ENCODE results near the gene LAG3.

Gene LAG3

DNA sequence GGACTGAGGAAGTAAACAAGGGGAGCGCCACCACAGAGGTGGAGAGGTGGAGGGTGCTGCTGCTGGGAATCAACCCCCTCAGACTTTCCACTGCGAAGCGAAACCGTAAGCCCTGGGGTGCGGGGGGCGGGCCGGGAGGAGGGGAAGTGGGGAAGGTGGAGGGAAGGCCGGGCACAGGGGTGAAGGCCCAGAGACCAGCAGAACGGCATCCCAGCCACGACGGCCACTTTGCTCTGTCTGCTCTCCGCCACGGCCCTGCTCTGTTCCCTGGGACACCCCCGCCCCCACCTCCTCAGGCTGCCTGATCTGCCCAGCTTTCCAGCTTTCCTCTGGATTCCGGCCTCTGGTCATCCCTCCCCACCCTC is at the start of gene LAG3:
TSS of gene LAG3 (plus strand) at position 190 of the 365 bp plus-strand sequence. CDS start 333 bp downstream, outside the sequence.
- DNase-seq, result no peak
- in situ Hi-C loops (cut with HindIII; ENCODE audit: low pct_ligation_motif_present, low sequenced_read_pairs), result no loop called here
- H3K27me3 ChIP-seq (replicated peaks), result no peaks in the 10 kb centered on the region
- no peak within 1 kb of the TSS for H3K27ac ChIP-seq
- H3K4me3 ChIP-seq (ENCODE audit: low read depth, low read length), result no peak within 1 kb of the TSS
- TF ChIP-seq, protein P1, sequence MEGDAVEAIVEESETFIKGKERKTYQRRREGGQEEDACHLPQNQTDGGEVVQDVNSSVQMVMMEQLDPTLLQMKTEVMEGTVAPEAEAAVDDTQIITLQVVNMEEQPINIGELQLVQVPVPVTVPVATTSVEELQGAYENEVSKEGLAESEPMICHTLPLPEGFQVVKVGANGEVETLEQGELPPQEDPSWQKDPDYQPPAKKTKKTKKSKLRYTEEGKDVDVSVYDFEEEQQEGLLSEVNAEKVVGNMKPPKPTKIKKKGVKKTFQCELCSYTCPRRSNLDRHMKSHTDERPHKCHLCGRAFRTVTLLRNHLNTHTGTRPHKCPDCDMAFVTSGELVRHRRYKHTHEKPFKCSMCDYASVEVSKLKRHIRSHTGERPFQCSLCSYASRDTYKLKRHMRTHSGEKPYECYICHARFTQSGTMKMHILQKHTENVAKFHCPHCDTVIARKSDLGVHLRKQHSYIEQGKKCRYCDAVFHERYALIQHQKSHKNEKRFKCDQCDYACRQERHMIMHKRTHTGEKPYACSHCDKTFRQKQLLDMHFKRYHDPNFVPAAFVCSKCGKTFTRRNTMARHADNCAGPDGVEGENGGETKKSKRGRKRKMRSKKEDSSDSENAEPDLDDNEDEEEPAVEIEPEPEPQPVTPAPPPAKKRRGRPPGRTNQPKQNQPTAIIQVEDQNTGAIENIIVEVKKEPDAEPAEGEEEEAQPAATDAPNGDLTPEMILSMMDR (IDR thresholded peaks at IDR 0.05; ENCODE audit: low read depth, low read length, missing control alignments), result no peak
- H3K36me3 ChIP-seq (replicated peaks), result peaks cover 18% of the 10 kb centered on the region

DNA sequence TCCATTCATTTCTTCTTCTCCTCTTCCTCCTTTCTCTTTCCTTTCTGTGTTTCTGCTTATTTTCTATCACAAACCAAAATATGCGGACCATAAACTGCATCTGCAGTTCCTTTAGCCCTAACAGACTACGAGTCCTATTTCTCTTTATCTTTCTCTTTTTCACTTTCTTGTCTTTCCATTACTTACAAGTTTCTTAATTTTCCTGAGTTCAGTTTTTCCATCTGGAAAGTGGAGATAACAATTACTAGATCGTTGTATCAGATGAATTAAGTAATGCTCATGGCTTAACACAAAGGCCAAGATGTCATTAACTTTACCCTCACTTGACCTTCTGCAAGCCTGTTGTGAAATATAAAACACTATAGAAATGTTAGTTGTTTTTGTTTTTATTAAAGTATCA is 49.5 kb upstream of the LAG3 start:
- Histone ChIP-seq H3K36me3 (replicated peaks) (peaks cover 5% of the 10 kb centered on the region), H3K27ac (no peak overlapping the region), H3K27me3 (replicated peaks) (no peaks in the 10 kb centered on the region), H3K4me3 (ENCODE audit: low read depth, low read length) (no peak overlapping the region)
- TF ChIP-seq, protein P1 (IDR thresholded peaks at IDR 0.05; ENCODE audit: low read depth, low read length, missing control alignments), result no peak
- no peak for DNase-seq
- in situ Hi-C loops (cut with HindIII; ENCODE audit: low pct_ligation_motif_present, low sequenced_read_pairs), result no loop called here

DNA sequence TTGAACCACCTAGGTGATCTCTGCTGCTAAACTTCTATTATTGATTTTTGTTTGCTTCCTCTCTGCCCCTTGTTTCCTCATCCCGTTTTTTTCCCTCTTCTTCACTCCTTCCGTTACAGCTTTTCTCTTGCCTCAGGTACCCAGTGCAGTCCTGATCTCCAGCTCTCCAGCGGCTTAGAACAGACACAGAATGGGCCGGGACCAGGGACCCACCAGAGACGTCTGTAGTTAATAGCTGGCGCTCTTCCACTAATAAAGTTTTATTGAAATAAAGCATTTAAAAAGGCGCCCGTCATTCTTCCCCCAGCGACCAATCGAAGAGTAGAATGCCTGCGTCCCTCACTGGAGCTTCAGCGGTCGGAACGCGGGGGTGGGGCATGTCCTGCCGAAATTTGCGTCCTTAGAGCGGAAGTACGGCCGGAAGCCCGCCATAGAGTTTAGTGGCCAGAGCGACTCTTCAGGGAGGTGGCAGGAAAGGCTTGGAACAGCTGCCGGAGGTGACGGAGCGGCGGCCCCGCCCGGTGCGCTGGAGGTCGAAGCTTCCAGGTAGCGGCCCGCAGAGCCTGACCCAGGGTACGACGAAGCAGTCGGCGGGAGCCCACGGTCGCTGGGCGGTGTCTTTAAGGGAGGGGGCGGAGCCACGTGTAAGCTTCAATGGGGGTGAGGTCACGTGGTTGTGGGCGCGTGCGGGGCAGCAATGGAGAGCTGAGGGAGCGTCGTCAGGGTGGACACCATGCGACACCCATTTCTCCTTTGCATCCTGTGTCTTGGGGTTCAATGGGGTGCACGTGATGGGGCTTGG is 48.5 kb upstream of the LAG3 start, which contains the start of gene COPS7A:
TSS of gene COPS7A (plus strand) at position 440 of the 802 bp plus-strand sequence. CDS start 611 bp downstream, outside the sequence.
- H3K27ac ChIP-seq, result peak within 1 kb of the TSS; percentile 88
- peak; percentile 99 for DNase-seq
- peak within 1 kb of the TSS; percentile 73 for H3K4me3 ChIP-seq (ENCODE audit: low read depth, low read length)
- H3K36me3 ChIP-seq (replicated peaks), result peaks cover 14% of the 10 kb centered on the region
- H3K27me3 ChIP-seq (replicated peaks), result no peaks in the 10 kb centered on the region
- TF ChIP-seq, protein P1 (IDR thresholded peaks at IDR 0.05; ENCODE audit: low read depth, low read length, missing control alignments), result no peak
- in situ Hi-C loops (cut with HindIII; ENCODE audit: low pct_ligation_motif_present, low sequenced_read_pairs), result no loop called here

DNA sequence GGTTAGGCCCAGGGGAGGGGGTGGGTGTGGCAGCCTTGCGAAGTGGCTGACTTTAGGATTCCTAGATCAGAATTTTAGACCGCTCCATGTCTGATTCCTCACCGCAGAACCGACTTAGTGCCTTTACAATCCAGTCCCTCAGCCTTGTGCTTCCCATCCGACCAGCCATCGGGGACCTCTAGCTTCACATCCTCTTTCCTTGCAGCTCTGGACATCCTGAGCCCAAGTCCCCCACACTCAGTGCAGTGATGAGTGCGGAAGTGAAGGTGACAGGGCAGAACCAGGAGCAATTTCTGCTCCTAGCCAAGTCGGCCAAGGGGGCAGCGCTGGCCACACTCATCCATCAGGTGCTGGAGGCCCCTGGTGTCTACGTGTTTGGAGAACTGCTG is 47.9 kb upstream of the LAG3 start:
- H3K36me3 ChIP-seq (replicated peaks), result peaks cover 20% of the 10 kb centered on the region
- TF ChIP-seq, protein P1 (IDR thresholded peaks at IDR 0.05; ENCODE audit: low read depth, low read length, missing control alignments), result no peak
- H3K27me3 ChIP-seq (replicated peaks), result no peaks in the 10 kb centered on the region
- in situ Hi-C loops (cut with HindIII; ENCODE audit: low pct_ligation_motif_present, low sequenced_read_pairs), result no loop called here
- peak overlapping the region; percentile 73 for H3K4me3 ChIP-seq (ENCODE audit: low read depth, low read length)
- peak; percentile 11 for DNase-seq
- H3K27ac ChIP-seq, result peak overlapping the region; percentile 88

DNA sequence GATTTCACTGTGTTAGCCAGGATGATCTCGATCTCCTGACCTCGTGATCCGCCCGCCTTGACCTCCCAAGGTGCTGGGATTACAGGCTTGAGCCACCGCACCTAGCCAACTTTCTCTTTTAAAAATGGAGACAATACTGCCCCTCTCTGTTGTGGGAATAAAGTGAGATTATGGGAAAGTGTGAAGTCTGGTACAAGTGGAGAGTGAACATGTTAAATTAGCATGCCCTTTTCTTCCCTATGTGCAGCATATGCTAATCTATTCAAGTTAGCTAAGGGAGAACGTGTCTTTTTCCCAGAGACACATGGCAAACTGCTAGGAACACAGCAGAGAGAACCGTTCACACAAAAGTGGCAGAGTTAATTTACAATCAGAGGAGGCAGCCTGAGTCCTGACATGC is 47.0 kb upstream of the LAG3 start:
- in situ Hi-C loops (cut with HindIII; ENCODE audit: low pct_ligation_motif_present, low sequenced_read_pairs), result no loop called here
- no peak for DNase-seq
- TF ChIP-seq, protein P1 (IDR thresholded peaks at IDR 0.05; ENCODE audit: low read depth, low read length, missing control alignments), result no peak
- no peak overlapping the region for H3K4me3 ChIP-seq (ENCODE audit: low read depth, low read length)
- no peaks in the 10 kb centered on the region for H3K27me3 ChIP-seq (replicated peaks)
- H3K36me3 ChIP-seq (replicated peaks), result peaks cover 30% of the 10 kb centered on the region
- H3K27ac ChIP-seq, result no peak overlapping the region
